Testis (tissue), 3 donors: ENCODE data around the gene PAPOLA. TPM values are rescaled to one million over a fixed set of nuclear protein-coding genes. Genes with fewer than 3 reads are reported as not detected.

Source experiments
- DNase-seq: peaks from one replicate; pipeline ENCODE4 v3.0.0-alpha.2; 2019
- H3K27ac ChIP-seq, 2 donors: fragments of 200-600 bp; sonication (generic); one replicate each; pipeline ENCODE4 v1.5.1; 2019
- H3K27me3 ChIP-seq: fragments of 200-600 bp; sonication (generic); one replicate; pipeline ENCODE4 v1.5.1; 2019
- H3K36me3 ChIP-seq: fragments of 200-600 bp; sonication (generic); one replicate; pipeline ENCODE4 v1.5.1; 2017; ENCODE audit warnings: low read depth; ENCODE audit errors: missing control alignments
- H3K4me1 ChIP-seq: fragments of 200-600 bp; sonication (generic); one replicate; pipeline ENCODE4 v1.5.1; 2019
- H3K4me3 ChIP-seq, 2 donors: fragments of 200-600 bp; sonication (generic); one replicate each; pipeline ENCODE4 v1.5.1; 2017 to 2019
- H3K9me3 ChIP-seq: fragments of 200-600 bp; sonication (generic); one replicate; pipeline ENCODE4 v1.5.1; 2017
- POLR2A ChIP-seq: fragments of 450-650 bp; IDR thresholded peaks from one replicate; pipeline ENCODE4 v1.6.1; 2017; ENCODE audit warnings: antibody characterized with exemption, mild to moderate bottlenecking, moderate library complexity
- WGBS, 2 donors: methylation state at CpG; one replicate each; pipeline ENCODE4 v1.1.5; 2018; 5-methylcytosine and 5-hydroxymethylcytosine counted together
- intact Hi-C: fragments of 100-400 bp; cut with DNase I; formaldehyde crosslinking; loops from one replicate; pipeline ENCODE4 v1.15.1; 2023; ENCODE audit warnings: low total_unique reads
- polyA plus RNA-seq: library from polyadenylated mRNA; stranded (reverse); fragments of 350-450 nt; fragmentation: Illumina TruSeq; extraction: RNeasy Lipid Tissue Mini Kit (QIAGEN cat#74804); gene quantifications from one replicate; pipeline ENCODE4 v1.2.3, GENCODE V29; 2014; ENCODE audit warnings: low read depth, low replicate concordance; ENCODE audit not compliant: insufficient read depth
- total RNA-seq, 2 donors: library from RNA; depleted of rRNA; stranded (reverse); fragments of >200 nt; gene quantifications; one replicate each; pipeline ENCODE4 v1.2.3, GENCODE V29; 2016
- TF ChIP-seq, protein P1 (sequence below), 3 experiments: fragments of 450-650 bp in 2 of 3; fragments of 200-600 bp in 1 of 3; sonication (generic) in 1 of 3; IDR thresholded peaks; one replicate each; pipeline ENCODE4 v1.5.1; 2016 to 2019; ENCODE audit warnings: antibody characterized with exemption in 3 of 3, mild to moderate bottlenecking in 2 of 3, moderate library complexity in 1 of 3

Gene PAPOLA
- total and polyA plus RNA-seq, 3 donors from 2014 or later, result 166 to 255 (median 194) TPM

DNA sequence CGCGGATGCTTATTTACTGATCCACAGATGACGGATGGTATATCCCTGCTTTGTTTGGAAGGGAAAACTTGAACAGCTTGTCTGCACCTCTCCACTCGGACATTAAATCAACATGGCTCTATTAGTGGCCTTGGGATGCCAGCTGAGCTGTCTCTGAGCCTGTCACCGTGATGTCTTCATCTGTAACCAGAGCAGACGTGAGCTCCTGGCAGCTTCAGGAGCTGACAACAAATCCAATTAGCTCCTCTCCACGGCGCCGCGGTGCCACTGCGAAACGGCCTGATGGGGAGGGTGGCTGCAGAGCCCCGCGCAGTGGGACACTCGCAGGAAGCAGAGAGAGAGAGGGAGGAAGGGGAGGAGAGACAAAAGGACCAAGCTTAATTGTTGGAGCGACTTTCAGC lies 112.3 kb downstream of the PAPOLA start:
- Histone ChIP-seq H3K4me1 (no peaks in the 10 kb centered on the region), H3K9me3 (no peaks in the 10 kb centered on the region), H3K36me3 (no peaks in the 10 kb centered on the region), H3K27me3 (no peaks in the 10 kb centered on the region), H3K27ac (no peak overlapping the region), H3K4me3 (no peak overlapping the region)
- DNase-seq, result no peak
- intact Hi-C loops, result no loop called here
- no peak for TF ChIP-seq POLR2A
- TF ChIP-seq, protein P1, sequence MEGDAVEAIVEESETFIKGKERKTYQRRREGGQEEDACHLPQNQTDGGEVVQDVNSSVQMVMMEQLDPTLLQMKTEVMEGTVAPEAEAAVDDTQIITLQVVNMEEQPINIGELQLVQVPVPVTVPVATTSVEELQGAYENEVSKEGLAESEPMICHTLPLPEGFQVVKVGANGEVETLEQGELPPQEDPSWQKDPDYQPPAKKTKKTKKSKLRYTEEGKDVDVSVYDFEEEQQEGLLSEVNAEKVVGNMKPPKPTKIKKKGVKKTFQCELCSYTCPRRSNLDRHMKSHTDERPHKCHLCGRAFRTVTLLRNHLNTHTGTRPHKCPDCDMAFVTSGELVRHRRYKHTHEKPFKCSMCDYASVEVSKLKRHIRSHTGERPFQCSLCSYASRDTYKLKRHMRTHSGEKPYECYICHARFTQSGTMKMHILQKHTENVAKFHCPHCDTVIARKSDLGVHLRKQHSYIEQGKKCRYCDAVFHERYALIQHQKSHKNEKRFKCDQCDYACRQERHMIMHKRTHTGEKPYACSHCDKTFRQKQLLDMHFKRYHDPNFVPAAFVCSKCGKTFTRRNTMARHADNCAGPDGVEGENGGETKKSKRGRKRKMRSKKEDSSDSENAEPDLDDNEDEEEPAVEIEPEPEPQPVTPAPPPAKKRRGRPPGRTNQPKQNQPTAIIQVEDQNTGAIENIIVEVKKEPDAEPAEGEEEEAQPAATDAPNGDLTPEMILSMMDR (IDR thresholded peaks at IDR 0.05), result no peak
- WGBS, 2 donors, result 29 to 46% methylated on average over 16 of the region's 16 CpGs

DNA sequence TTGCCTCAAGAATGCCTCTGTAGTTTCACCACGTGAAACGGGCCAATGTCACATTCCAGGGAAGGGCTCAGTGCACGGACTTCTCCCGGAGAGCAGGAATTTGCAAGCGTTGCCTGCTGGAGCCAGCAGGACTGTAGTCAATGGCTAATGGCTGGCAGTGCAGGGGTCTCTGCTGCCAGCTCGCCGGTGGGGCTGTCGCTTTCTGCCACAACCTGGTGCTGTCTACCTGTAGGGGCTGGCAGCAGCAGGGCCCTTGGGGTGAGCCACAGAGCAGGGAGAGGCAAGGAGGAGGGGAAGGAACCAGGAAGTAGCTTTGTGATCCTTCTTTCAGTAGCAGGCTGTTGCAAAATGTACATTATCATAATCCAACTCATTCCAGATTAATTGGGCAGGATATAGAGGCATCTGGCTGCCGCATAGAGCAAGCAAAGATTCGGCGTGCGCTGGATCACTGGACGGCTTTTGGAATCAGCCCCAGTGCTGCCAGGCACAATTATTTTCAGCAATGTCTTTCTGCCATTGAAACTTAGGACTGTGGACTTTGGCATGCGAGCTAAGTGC lies 114.1 kb downstream of the PAPOLA start:
- TF ChIP-seq POLR2A, result no peak
- TF ChIP-seq, protein P1 (IDR thresholded peaks at IDR 0.05), result no peak
- no peak for DNase-seq
- no peaks in the 10 kb centered on the region for H3K36me3 ChIP-seq
- H3K9me3 ChIP-seq, result no peaks in the 10 kb centered on the region
- H3K4me3 ChIP-seq, result no peak overlapping the region
- 73 to 78% methylated on average over 6 to 14 of the region's 14 CpGs for WGBS, 2 donors
- H3K27me3 ChIP-seq, result no peaks in the 10 kb centered on the region
- no peaks in the 10 kb centered on the region for H3K4me1 ChIP-seq
- intact Hi-C loops, result no loop called here
- no peak overlapping the region for H3K27ac ChIP-seq

Other genes starting within 250 kb of the PAPOLA start
- gene BDKRB1, start 246.2 kb upstream of the PAPOLA start, total RNA-seq, result 1 to 10 TPM; 3.3 to 3.4 TPM
- 4.9 TPM for gene BDKRB1, start 246.2 kb upstream of the PAPOLA start, polyA plus RNA-seq
- 10 to 100 TPM; 42.7 to 74.9 TPM for gene ATG2B, start 139.0 kb upstream of the PAPOLA start, total RNA-seq
- 44.8 TPM for gene ATG2B, start 139.0 kb upstream of the PAPOLA start, polyA plus RNA-seq
- gene GSKIP, start 138.9 kb upstream of the PAPOLA start, total RNA-seq, result 10 to 100 TPM; 11.2 to 25.4 TPM
- gene GSKIP, start 138.9 kb upstream of the PAPOLA start, polyA plus RNA-seq, result 68.3 TPM
- gene AK7, start 110.3 kb upstream of the PAPOLA start, total RNA-seq, result 1 to 10 TPM; 8.5 to 8.8 TPM
- 16.3 TPM for gene AK7, start 110.3 kb upstream of the PAPOLA start, polyA plus RNA-seq